IMR-90 (cell line): ENCODE data around the gene LAMTOR1. TPM values are rescaled to one million over a fixed set of nuclear protein-coding genes. Genes with fewer than 3 reads are reported as not detected.

Experiments
- ATAC-seq: fragments of 200-7000 bp; cut with Tn5 transposase; 2 replicates; pipeline ENCODE4 v1.9.1; 2020; ENCODE audit warnings: low read depth, mild to moderate bottlenecking, moderate library complexity
- BruUV-seq: library from RNA; stranded (reverse); fragments of 400-500 nt; replicated peaks from 2 replicates; lab custom pipeline; 2021; lab: Mats Ljungman, UMichigan
- CTCF ChIA-PET: fragments of 300-600 bp; formaldehyde crosslinking; extraction: SDS; loops from one replicate; lab custom pipeline; 2021; ENCODE audit warnings: antibody characterized with exemption; lab: Yijun Ruan, JAX
- POLR2A ChIA-PET: fragments of 300-600 bp; sonication (Branson Sonifier 250); formaldehyde crosslinking; loops from one replicate; lab custom pipeline; 2022; ENCODE audit warnings: antibody characterized with exemption; ENCODE audit not compliant: unreplicated experiment; lab: Charles Lee
- DNase-seq: peaks from one replicate; pipeline ENCODE4 v3.0.0; 2013
- H2AFZ ChIP-seq: replicated peaks from 2 replicates; pipeline ENCODE3; 2013; ENCODE audit warnings: low read length, mild to moderate bottlenecking; ENCODE audit not compliant: poor library complexity
- H2AK5ac ChIP-seq: 2 replicates; pipeline ENCODE4 v1.6.1; 2013; ENCODE audit warnings: low read depth, low read length, inconsistent platforms
- H2AK9ac ChIP-seq: replicated peaks from 2 replicates; pipeline ENCODE3; 2013; ENCODE audit warnings: mild to moderate bottlenecking, low read depth, low read length, moderate library complexity; ENCODE audit not compliant: poor library complexity
- H2BK120ac ChIP-seq: 2 replicates; pipeline ENCODE4 v1.6.1; 2013; ENCODE audit warnings: low read depth, low read length, inconsistent platforms
- H2BK15ac ChIP-seq: 3 replicates; pipeline ENCODE4 v1.6.1; 2013; ENCODE audit warnings: low read depth, low read length, inconsistent platforms
- H2BK20ac ChIP-seq: 2 replicates; pipeline ENCODE4 v1.6.1; 2013; ENCODE audit warnings: low read depth, mild to moderate bottlenecking, inconsistent platforms, low read length, moderate library complexity
- H2BK5ac ChIP-seq: 2 replicates; pipeline ENCODE4 v1.6.1; 2013; ENCODE audit warnings: mild to moderate bottlenecking, low read depth, low read length, inconsistent platforms; ENCODE audit not compliant: poor library complexity, severe bottlenecking
- H3K14ac ChIP-seq: replicated peaks from 2 replicates; pipeline ENCODE4 v1.6.1; 2013; ENCODE audit warnings: low read depth, low read length, inconsistent platforms
- H3K18ac ChIP-seq: 2 replicates; pipeline ENCODE4 v1.6.1; 2013; ENCODE audit warnings: low read depth, low read length, control low read depth
- H3K23ac ChIP-seq: 2 replicates; pipeline ENCODE4 v1.6.1; 2013; ENCODE audit warnings: low read depth, low read length, inconsistent platforms
- H3K27ac ChIP-seq: 2 replicates; pipeline ENCODE4 v1.5.1; 2013; ENCODE audit warnings: mild to moderate bottlenecking, control low read depth, low read length; ENCODE audit not compliant: insufficient read depth
- H3K27me3 ChIP-seq: 2 replicates; pipeline ENCODE4 v1.6.1; 2013; ENCODE audit warnings: low read length; ENCODE audit not compliant: control insufficient read depth, insufficient read depth
- H3K36me3 ChIP-seq: 2 replicates; pipeline ENCODE4 v1.6.1; 2013; ENCODE audit warnings: low read length, mixed read lengths; ENCODE audit not compliant: control insufficient read depth, insufficient read depth
- H3K4ac ChIP-seq: 2 replicates; pipeline ENCODE4 v1.6.1; 2013; ENCODE audit warnings: low read depth, low read length, inconsistent platforms
- H3K4me1 ChIP-seq: 2 replicates; pipeline ENCODE4 v1.6.1; 2013; ENCODE audit warnings: low read length, mixed read lengths; ENCODE audit not compliant: control insufficient read depth, insufficient read depth
- H3K4me2 ChIP-seq: 2 replicates; pipeline ENCODE4 v1.6.1; 2013; ENCODE audit warnings: low read depth, mild to moderate bottlenecking, control low read depth, low read length, moderate library complexity
- H3K4me3 ChIP-seq: 2 replicates; pipeline ENCODE4 v1.5.1; 2013; ENCODE audit warnings: low read depth, mild to moderate bottlenecking, control low read depth, low read length, moderate library complexity; ENCODE audit not compliant: insufficient read depth
- H3K56ac ChIP-seq: 2 replicates; pipeline ENCODE4 v1.6.1; 2013; ENCODE audit warnings: low read length, inconsistent platforms; ENCODE audit not compliant: insufficient read depth; ENCODE audit errors: extremely low read depth
- H3K79me1 ChIP-seq, 2 experiments: 2 replicates each; pipeline ENCODE4 v1.6.1; 2013; ENCODE audit warnings: low read length in 2 of 2, inconsistent platforms in 1 of 2, low read depth in 1 of 2
- H3K9ac ChIP-seq: 2 replicates; pipeline ENCODE4 v1.6.1; 2013; ENCODE audit warnings: low read depth, low read length, control low read depth
- H3K9me1 ChIP-seq: 2 replicates; pipeline ENCODE4 v1.6.1; 2013; ENCODE audit warnings: low read length, inconsistent platforms; ENCODE audit not compliant: insufficient read depth
- H3K9me3 ChIP-seq: 2 replicates; pipeline ENCODE4 v1.6.1; 2013; ENCODE audit warnings: low read length; ENCODE audit not compliant: control insufficient read depth, insufficient read depth
- H4K20me1 ChIP-seq: 2 replicates; pipeline ENCODE4 v1.6.1; 2013; ENCODE audit warnings: low read length, inconsistent platforms; ENCODE audit not compliant: insufficient read depth
- H4K5ac ChIP-seq: 2 replicates; pipeline ENCODE4 v1.6.1; 2013; ENCODE audit warnings: mild to moderate bottlenecking, low read depth, low read length, control low read depth
- H4K8ac ChIP-seq, 2 experiments: 2 replicates each; pipeline ENCODE4 v1.6.1; 2013; ENCODE audit warnings: low read depth in 2 of 2, low read length in 2 of 2, control low read depth in 1 of 2, inconsistent platforms in 1 of 2
- H4K91ac ChIP-seq: 2 replicates; pipeline ENCODE4 v1.6.1; 2013; ENCODE audit warnings: low read depth, low read length, inconsistent platforms; ENCODE audit not compliant: insufficient read depth
- CEBPB ChIP-seq: IDR thresholded peaks from 2 replicates; pipeline ENCODE4 v1.6.1; 2012; ENCODE audit warnings: low read depth, low read length, improper control_type of control experiment
- ELK1 ChIP-seq: fragments of 150-350 bp; IDR thresholded peaks from 2 replicates; pipeline ENCODE4 v1.6.1; 2016; ENCODE audit warnings: low read depth, mild to moderate bottlenecking, low read length, moderate library complexity, borderline replicate concordance
- FOS ChIP-seq: fragments of 150-350 bp; IDR thresholded peaks from 2 replicates; pipeline ENCODE4 v1.6.1; 2016; ENCODE audit warnings: low read depth, low read length
- MAFK ChIP-seq: IDR thresholded peaks from 2 replicates; pipeline ENCODE4 v1.6.1; 2012; ENCODE audit warnings: low read depth, low read length, improper control_type of control experiment
- MAZ ChIP-seq: IDR thresholded peaks from 2 replicates; pipeline ENCODE4 v1.6.1; 2012; ENCODE audit warnings: low read depth, mild to moderate bottlenecking, low read length, improper control_type of control experiment, moderate library complexity, borderline replicate concordance
- MXI1 ChIP-seq: IDR thresholded peaks from 2 replicates; pipeline ENCODE4 v1.6.1; 2012; ENCODE audit warnings: low read depth, mild to moderate bottlenecking, low read length, moderate library complexity, borderline replicate concordance
- NFE2L2 ChIP-seq: fragments of 150-350 bp; IDR thresholded peaks from 2 replicates; pipeline ENCODE4 v1.6.1; 2016; ENCODE audit warnings: low read depth, mild to moderate bottlenecking, low read length
- POLR2A ChIP-seq: IDR thresholded peaks from 2 replicates; pipeline ENCODE4 v1.6.1; 2012; ENCODE audit warnings: mild to moderate bottlenecking, low read depth, low read length
- RAD21 ChIP-seq: IDR thresholded peaks from 2 replicates; pipeline ENCODE4 v1.6.1; 2012; ENCODE audit warnings: low read length, improper control_type of control experiment
- RCOR1 ChIP-seq: IDR thresholded peaks from 2 replicates; pipeline ENCODE4 v1.6.1; 2012; ENCODE audit warnings: mild to moderate bottlenecking, low read length, improper control_type of control experiment; ENCODE audit not compliant: insufficient replicate concordance
- RFX5 ChIP-seq: IDR thresholded peaks from 2 replicates; pipeline ENCODE4 v1.8.0; 2012; ENCODE audit warnings: low read depth, mild to moderate bottlenecking, low read length, moderate library complexity
- SMC3 ChIP-seq: fragments of 150-350 bp; IDR thresholded peaks from 2 replicates; pipeline ENCODE4 v1.6.1; 2016; ENCODE audit warnings: low read depth, mild to moderate bottlenecking, antibody characterized with exemption, low read length, moderate library complexity
- USF2 ChIP-seq: fragments of 150-350 bp; IDR thresholded peaks from 2 replicates; pipeline ENCODE4 v1.6.1; 2017; ENCODE audit warnings: mild to moderate bottlenecking, antibody characterized with exemption, low read length, low read depth
- dilution Hi-C: fragments of 300-500 bp; cut with HindIII; formaldehyde crosslinking; loops from one replicate; pipeline ENCODE4 v1.14.3; 2018; ENCODE audit warnings: low sequenced_read_pairs; ENCODE audit not compliant: unreplicated experiment
- in situ Hi-C: fragments of 300-500 bp; cut with MboI; formaldehyde crosslinking; loops from 3 replicates; pipeline ENCODE4 v1.14.3; 2019; ENCODE audit warnings: low sequenced_read_pairs, inconsistent platforms, mixed read lengths
- intact Hi-C: fragments of 100-400 bp; cut with micrococcal nuclease; formaldehyde crosslinking; loops from 2 replicates; pipeline ENCODE4 v1.10.0; 2022
- polyA plus RNA-seq, 3 experiments: library from polyadenylated mRNA; depleted of rRNA; stranded (reverse); fragments of >200 nt; gene quantifications; 2 replicates each; pipeline ENCODE4 v1.2.3, GENCODE V29; 2012; ENCODE audit warnings: low replicate concordance in 1 of 3
- total RNA-seq: library from RNA; depleted of rRNA; stranded (reverse); fragments of >200 nt; gene quantifications from 2 replicates; pipeline ENCODE4 v1.2.3, GENCODE V29; 2012

The LAMTOR1 gene
- total and polyA plus RNA-seq, 2 of the 4 experiments (the other 2 are of a cell fraction): 126 to 137 TPM

- Histone ChIP-seq H3K4me2 (no peak overlapping the region), H3K27me3 (no peaks in the 10 kb centered on the region), H3K9me1 (peaks cover 21% of the 10 kb centered on the region), H4K5ac (no peak overlapping the region), H3K56ac (no peak overlapping the region), H3K4me1 (peaks cover 30% of the 10 kb centered on the region), H4K8ac (peak overlapping the region in 1 of 2 experiments; percentile 12; a peak in 2 of 4 replicates), H2BK15ac (no peak overlapping the region), H3K23ac (no peak overlapping the region), H3K4me3 (no peak overlapping the region), H3K9me3 (no peaks in the 10 kb centered on the region), H3K27ac (no peak overlapping the region), H2AK5ac (no peak overlapping the region), H4K91ac (no peak overlapping the region), H2BK120ac (no peak overlapping the region), H3K79me1 (peaks cover 28 to 66% of the 10 kb centered on the region in 2 experiments), H3K4ac (0 out of 2 replicates have a peak overlapping the region, but pooled peaks have one; percentile 69), H3K14ac (no peak overlapping the region), H3K36me3 (no peaks in the 10 kb centered on the region; the same call in 1 of the 2 replicates), H3K18ac (no peak overlapping the region), H2BK20ac (no peak overlapping the region), H2AK9ac (no peak overlapping the region), H4K20me1 (peaks cover 7% of the 10 kb centered on the region; the same call in 1 of the 2 replicates), H2AFZ (no peak overlapping the region), H3K9ac (no peak overlapping the region), H2BK5ac (peak overlapping the region; percentile 18)
- ChIA-PET CTCF (no interaction called here), POLR2A (no interaction called here)
- in situ Hi-C loops (no loop called here), intact Hi-C loops (no loop called here), dilution Hi-C loops (no loop called here)
- BruUV-seq: no TSS peak
- ATAC-seq (no peak), DNase-seq (no peak)
- TF ChIP-seq CEBPB (no peak), POLR2A (no peak), RAD21 (no peak), RFX5 (no peak), MAFK (no peak), MXI1 (no peak), RCOR1 (no peak), FOS (no peak), ELK1 (no peak), MAZ (no peak), USF2 (no peak), SMC3 (no peak), NFE2L2 (no peak)
Observed at GRCh38 chr11:72067676-72068075, 35.4 kb downstream of the LAMTOR1 start.
